GM18511 (cell line): ENCODE measurements around the gene FDXACB1.
"Not testable (repeated sequence)": the region's sequence is repeated elsewhere in the genome, so short reads cannot be mapped to it uniquely, and the experiment has no call there.

ENCODE experiments used
- ATAC-seq: cut with Tn5 transposase; IDR thresholded peaks from one replicate; pipeline ENCODE4 v1.9.1; 2021; ENCODE audit warnings: mild to moderate bottlenecking, moderate library complexity; ENCODE audit not compliant: unreplicated experiment

FDXACB1 gene

DNA sequence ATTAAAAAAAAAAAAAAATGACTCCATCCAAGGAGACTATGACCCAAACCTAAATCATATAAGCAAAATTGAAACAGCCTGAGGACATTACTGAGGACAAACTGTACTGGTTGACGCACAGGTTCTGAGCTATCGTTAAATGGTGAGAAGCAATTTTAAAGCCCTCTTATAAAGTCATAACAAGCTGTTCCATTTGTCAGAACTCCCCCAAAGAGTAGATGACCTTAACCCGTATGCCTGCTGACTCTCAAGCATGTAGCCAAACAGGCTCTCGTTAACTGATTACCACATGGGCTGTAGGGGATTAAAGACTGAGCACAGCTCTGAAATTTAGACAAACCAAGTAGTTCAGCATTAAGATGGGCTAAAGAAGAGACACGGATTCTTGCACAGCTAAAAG is 30.4 kb upstream of the FDXACB1 start:
- no peak for ATAC-seq

- no peak for ATAC-seq
Observed at GRCh38 chr11:111908639-111909305, 29.8 kb upstream of the FDXACB1 start.

DNA sequence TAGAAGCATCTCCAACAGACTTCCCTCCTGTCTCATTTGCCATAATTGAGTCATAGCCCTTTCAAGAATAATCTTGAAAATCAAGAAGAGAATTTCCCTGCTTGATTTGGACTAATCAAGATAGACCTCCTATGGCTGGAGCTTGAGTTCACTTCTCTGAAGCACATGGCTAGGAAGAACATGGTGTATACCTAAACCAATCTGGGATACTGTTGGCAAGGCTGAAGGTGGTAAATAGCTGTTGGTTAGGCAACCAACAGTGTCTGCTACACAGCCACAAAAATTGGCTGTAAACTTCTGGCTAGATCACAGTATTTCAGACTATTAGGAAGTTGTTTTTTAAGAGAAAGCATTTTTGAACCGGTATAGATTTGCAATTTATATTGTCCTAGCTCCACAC is 27.7 kb upstream of the FDXACB1 start:
- ATAC-seq, result no peak

DNA sequence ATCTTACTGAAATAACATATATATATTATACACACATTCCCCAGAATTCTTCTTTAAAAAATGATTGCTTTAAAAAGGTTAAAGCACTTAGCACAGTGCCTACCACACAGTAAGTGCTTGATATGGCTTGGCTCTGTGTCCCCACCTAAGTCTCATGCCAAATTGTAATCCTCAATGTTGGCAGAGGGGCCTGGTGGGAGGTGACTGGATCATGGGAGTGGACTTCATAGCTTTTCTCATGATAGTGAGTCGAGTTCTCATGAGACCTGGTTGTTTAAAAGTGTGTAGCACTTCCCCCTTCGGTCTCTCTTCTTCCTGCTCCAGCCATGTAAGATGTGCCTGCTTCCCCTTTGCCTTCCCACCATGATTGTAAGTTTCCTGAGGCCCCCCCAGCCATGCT is 26.4 kb upstream of the FDXACB1 start:
- ATAC-seq, result no peak

DNA sequence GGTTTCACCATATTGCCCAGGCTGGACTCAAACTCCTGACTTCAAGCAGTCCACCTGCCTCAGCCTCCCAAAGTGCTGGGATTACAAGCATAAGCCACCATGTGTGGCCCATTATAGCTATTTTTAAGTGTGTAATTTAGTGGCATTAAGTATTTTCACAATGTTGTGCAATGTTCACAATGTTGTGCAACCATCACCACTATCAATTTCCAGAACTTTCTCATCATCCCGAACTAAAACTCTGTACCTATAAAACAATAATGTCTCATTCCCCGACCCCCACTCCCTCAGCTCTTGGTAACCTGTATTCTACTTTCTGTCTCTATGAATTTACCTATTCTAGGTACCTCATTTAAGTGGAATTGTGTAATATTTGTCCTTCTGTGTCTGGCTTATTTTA is 7.9 kb upstream of the FDXACB1 start:
- ATAC-seq, result no peak

GRCh38 chr11:111886032-111886431 is 7.1 kb upstream of the FDXACB1 start:
- ATAC-seq, result no peak

- ATAC-seq, result not testable (repeated sequence)
Observed at GRCh38 chr11:111885053-111885452, 6.1 kb upstream of the FDXACB1 start.

DNA sequence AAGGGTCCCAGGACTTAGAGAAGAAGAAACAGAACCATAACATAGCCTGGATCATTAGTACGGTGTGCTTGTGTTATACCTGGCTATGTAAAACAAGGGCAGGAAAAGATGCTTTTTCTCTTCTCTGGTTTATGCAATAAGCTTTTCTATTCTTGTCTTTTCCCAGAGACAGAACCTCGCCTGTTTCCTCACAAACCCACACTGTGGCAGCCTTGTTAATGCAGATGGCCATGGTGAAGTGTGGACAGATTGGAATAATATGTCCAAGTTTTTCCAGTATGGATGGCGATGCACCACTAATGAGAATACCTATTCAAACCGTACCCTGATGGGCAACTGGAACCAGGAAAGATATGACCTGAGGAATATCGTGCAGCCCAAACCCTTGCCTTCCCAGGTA is 3.2 kb upstream of the FDXACB1 start:
- no peak for ATAC-seq

DNA sequence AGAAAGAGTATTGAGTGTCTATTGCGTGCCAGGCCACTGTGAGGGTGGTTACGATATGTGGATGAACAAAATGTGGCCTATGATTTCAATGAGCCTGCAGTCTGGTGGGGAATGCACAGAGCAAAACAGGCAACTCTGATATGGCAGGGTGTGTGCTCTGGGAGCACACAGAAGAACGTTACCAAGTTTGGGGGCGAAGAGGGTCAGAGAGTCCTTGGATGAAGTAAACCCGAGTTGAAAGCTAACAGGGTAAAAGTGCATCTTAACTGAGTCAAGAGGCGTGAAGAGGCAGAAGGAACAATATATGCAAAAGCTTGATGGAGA is 634 bp upstream of the FDXACB1 start:
- ATAC-seq, result peak; percentile 4

GRCh38 chr11:111878385-111878848 is 548 bp downstream of the FDXACB1 start:
- peak; percentile 17 for ATAC-seq

DNA sequence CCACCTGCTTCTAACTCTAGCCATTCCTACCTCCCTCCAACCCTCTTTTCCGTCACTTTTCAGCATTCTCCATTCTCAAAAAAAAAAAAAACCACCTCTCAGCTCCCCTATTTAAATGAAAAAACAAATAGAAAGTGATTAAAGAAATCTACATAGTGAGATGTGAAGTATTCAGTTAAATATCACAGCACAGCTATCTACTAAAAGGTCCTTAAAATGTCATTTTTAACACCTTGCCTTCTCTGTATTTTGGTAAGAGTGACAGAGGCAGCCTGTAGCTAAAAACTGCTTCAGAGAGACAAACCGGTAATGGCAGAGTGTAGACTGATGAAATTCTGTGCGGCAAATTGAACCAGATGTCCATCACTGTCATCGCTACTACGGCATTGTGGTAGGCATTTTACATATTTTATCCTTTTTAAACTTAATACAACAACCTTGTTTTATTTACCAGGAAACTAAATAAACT is 7.2 kb downstream of the FDXACB1 start:
- ATAC-seq, result no peak

- ATAC-seq, result peak; percentile 91
Observed at GRCh38 chr11:111870886-111871692, 7.9 kb downstream of the FDXACB1 start, which contains the start of gene ALG9. Gene ALG9 (minus strand): TSS chr11:111871581. CDS start chr11:111871482, 99 bp downstream.

GRCh38 chr11:111870522-111870885 is 8.5 kb downstream of the FDXACB1 start:
- peak; percentile 28 for ATAC-seq

DNA sequence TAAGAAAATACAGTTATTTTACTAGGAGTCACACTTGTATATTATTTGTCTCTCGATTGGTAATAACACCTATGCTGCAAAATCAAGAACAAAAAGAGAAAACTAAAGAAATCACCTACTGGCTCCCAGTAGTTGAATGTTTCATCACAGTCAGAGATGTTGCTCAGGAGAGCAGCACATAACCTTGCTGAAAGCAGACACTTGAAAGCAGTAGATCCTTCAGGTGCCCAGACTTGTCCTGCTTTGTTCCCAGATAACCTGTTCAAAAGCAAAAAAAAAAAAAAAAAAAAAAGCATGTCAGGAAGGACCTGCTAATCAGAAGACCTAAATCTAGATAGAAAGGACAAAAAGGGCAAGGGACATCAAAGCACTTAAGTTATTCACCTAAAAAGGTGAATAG is 8.9 kb downstream of the FDXACB1 start:
- no peak for ATAC-seq

DNA sequence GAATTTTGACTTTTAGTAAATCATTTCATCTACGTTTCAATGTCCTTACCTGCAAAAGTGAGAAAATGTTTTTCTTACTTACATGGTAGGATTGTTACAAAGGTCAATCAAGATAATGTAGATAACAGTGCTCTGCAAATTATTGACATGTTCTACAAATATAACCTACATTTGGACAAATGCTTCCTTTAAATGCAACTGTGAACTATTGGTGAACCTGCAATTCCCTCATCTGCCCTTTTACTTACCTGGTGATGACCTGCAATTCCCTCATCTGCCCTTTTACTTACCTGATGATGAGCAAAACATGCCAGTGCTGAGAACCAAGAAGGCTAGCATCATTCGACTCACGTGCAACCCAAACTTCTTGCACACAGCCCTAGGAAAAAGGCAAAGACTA is 18.7 kb downstream of the FDXACB1 start:
- ATAC-seq, result no peak

DNA sequence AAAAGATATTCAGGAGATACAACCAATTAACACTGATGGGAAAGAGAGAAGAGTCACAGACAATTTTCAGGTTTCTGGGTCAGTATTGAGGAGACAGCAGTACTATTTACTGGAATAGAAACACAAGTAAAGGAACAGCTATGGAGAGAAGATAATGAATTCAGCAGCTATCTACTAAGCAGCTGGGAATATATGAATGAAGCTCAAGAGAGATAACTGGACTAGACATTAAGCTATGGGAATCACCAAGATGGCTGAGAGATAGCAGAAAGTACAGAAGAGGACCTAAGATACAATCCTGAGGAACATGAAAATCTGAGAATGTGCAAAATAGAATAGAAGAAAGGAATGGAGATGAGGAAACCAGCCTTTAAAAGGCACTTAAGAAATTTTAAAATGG is 23.5 kb downstream of the FDXACB1 start:
- no peak for ATAC-seq

GRCh38 chr11:111852103-111852502 is 26.9 kb downstream of the FDXACB1 start:
- no peak for ATAC-seq

GRCh38 chr11:111851636-111852035 is 27.3 kb downstream of the FDXACB1 start:
- no peak for ATAC-seq

DNA sequence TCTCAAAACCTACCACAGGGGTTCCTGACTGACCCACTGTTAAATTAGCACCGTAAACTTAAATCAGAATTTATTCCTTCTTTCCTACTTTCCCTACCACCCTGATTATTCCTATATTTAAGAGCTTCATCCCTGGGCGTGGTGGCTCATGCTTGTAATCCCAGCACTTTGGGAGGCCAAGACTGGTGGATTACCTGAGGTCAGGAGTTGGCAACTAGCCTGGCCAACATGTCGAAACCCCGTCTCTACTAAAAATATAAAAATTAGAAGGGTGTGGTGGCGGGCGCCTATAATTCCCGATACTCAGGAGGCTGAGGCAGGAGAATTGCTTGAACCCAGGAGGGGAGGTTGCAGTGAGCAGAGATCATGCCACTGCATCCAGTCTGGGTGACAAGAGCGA is 27.9 kb downstream of the FDXACB1 start:
- ATAC-seq, result no peak

GRCh38 chr11:111849631-111850030 is 29.3 kb downstream of the FDXACB1 start:
- no peak for ATAC-seq

DNA sequence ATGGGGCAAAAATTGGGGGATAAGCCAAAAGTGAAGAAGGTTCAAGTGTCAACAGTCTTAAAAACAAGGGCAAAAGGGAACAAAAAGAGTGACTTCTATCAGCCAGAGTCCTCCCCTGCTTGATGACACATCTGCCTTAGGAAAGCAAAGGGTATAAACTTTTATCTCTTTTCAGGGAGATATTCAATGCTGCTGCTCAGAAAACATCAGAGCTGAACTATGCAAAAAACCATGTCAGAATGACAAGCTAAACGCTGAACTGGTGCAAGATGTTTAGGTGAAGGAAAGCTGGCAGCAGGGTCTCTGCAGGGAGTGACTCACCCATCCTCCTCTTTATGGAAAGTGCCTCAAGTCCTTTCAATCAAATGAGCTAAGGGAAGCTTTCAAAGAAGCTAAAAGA is 32.3 kb downstream of the FDXACB1 start:
- no peak for ATAC-seq

DNA sequence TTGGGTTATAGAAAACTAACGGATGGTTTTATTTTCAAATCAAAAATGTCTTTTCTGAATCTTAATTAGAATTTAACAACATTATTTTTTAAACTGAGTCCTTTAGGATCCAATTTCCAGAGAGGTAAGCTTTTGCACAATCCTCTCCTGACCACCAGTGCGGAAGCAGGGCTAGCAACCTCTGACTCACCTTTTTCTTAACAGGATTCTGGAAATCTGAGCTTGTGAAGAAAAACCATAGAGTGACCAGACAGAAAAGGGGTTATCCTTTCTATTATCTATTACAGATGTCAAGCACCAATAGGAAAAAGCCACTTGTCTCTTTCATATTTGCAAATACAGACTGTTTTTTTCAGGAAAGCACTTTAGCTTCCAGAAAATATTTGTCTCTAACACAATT is 32.9 kb downstream of the FDXACB1 start:
- no peak for ATAC-seq
